ENCODE data around the gene GMDS.

GMDS gene

GRCh38 chr6:1841136-1841535 is 404.3 kb downstream of the GMDS start:
- DNase-seq (ENCODE audit: insufficient read length), result no peak
- no peak for FAIRE-seq
- TF ChIP-seq TAF1 (IDR thresholded peaks at IDR 0.05; ENCODE audit: borderline replicate concordance, low read depth, low read length), result no peak
- TF ChIP-seq POLR2AphosphoS5 (IDR thresholded peaks at IDR 0.05; ENCODE audit: low read depth, low read length), result no peak
- no peak for TF ChIP-seq POLR2A (IDR thresholded peaks at IDR 0.05; ENCODE audit: low read depth, low read length)

DNA sequence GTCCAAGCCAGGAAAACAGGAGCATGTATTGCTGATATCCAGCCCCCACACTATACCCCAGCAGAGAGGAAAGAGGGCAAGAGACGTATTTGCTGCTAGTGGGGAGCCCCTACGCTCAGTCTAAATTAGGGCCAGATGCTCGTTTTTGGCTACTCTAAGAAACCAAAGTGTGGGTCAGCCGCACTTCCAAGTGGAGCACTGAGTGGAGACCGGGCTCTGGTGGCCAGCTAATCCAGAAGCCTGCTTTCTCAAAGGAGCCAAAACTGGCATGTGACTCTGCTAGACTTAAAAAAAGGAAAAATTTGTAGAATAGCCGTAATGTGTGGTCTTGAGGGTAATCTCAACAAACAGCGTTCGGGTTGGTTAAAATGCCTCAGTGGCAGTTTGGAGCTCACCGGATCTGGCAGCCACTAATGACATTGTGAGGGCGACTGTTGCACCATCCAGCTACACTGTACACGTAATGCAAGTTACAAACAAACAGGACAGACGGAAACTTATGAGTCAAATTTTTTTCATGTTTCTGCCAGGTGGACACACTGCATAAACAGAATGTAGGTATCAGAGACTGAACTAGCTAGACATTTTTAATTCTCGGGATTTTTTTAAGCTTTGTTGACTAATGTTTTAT is 404.8 kb downstream of the GMDS start:
- TF ChIP-seq POLR2A (IDR thresholded peaks at IDR 0.05; ENCODE audit: low read depth, low read length) (no peak), TAF1 (IDR thresholded peaks at IDR 0.05; ENCODE audit: borderline replicate concordance, low read depth, low read length) (no peak)
- FAIRE-seq (no peak), DNase-seq (ENCODE audit: insufficient read length) (no peak)

- DNase-seq (ENCODE audit: insufficient read length) (no peak), FAIRE-seq (no peak)
- no peak for TF ChIP-seq TAF1 (IDR thresholded peaks at IDR 0.05; ENCODE audit: borderline replicate concordance, low read depth, low read length)
- TF ChIP-seq POLR2AphosphoS5 (IDR thresholded peaks at IDR 0.05; ENCODE audit: low read depth, low read length), result no peak
- no peak for TF ChIP-seq POLR2A (IDR thresholded peaks at IDR 0.05; ENCODE audit: low read depth, low read length)
Observed at GRCh38 chr6:1839361-1839760, 406.0 kb downstream of the GMDS start.

- TF ChIP-seq TAF1 (IDR thresholded peaks at IDR 0.05; ENCODE audit: borderline replicate concordance, low read depth, low read length) (no peak), POLR2A (IDR thresholded peaks at IDR 0.05; ENCODE audit: low read depth, low read length) (no peak), POLR2AphosphoS5 (IDR thresholded peaks at IDR 0.05; ENCODE audit: low read depth, low read length) (no peak)
- FAIRE-seq (no peak), DNase-seq (ENCODE audit: insufficient read length) (no peak)
Observed at GRCh38 chr6:1838604-1839213, 406.7 kb downstream of the GMDS start.

GRCh38 chr6:1837826-1838225 is 407.6 kb downstream of the GMDS start:
- no peak for TF ChIP-seq POLR2AphosphoS5 (IDR thresholded peaks at IDR 0.05; ENCODE audit: low read depth, low read length)
- TF ChIP-seq TAF1 (IDR thresholded peaks at IDR 0.05; ENCODE audit: borderline replicate concordance, low read depth, low read length), result no peak
- TF ChIP-seq POLR2A (IDR thresholded peaks at IDR 0.05; ENCODE audit: low read depth, low read length), result no peak
- DNase-seq (ENCODE audit: insufficient read length) (no peak), FAIRE-seq (no peak)

- FAIRE-seq, result no peak
- no peak for DNase-seq (ENCODE audit: insufficient read length)
- no peak for TF ChIP-seq POLR2AphosphoS5 (IDR thresholded peaks at IDR 0.05; ENCODE audit: low read depth, low read length)
- no peak for TF ChIP-seq POLR2A (IDR thresholded peaks at IDR 0.05; ENCODE audit: low read depth, low read length)
- no peak for TF ChIP-seq TAF1 (IDR thresholded peaks at IDR 0.05; ENCODE audit: borderline replicate concordance, low read depth, low read length)
Observed at GRCh38 chr6:1836690-1837089, 408.7 kb downstream of the GMDS start.

- TF ChIP-seq TAF1 (IDR thresholded peaks at IDR 0.05; ENCODE audit: borderline replicate concordance, low read depth, low read length), result no peak
- no peak for TF ChIP-seq POLR2AphosphoS5 (IDR thresholded peaks at IDR 0.05; ENCODE audit: low read depth, low read length)
- TF ChIP-seq POLR2A (IDR thresholded peaks at IDR 0.05; ENCODE audit: low read depth, low read length), result no peak
- no peak for DNase-seq (ENCODE audit: insufficient read length)
- FAIRE-seq, result no peak
Observed at GRCh38 chr6:1834646-1835516, 410.5 kb downstream of the GMDS start.

GRCh38 chr6:1834207-1834606 is 411.2 kb downstream of the GMDS start:
- no peak for FAIRE-seq
- TF ChIP-seq POLR2A (IDR thresholded peaks at IDR 0.05; ENCODE audit: low read depth, low read length), result no peak
- TF ChIP-seq POLR2AphosphoS5 (IDR thresholded peaks at IDR 0.05; ENCODE audit: low read depth, low read length), result no peak
- TF ChIP-seq TAF1 (IDR thresholded peaks at IDR 0.05; ENCODE audit: borderline replicate concordance, low read depth, low read length), result no peak
- no peak for DNase-seq (ENCODE audit: insufficient read length)

GRCh38 chr6:1832844-1833787 is 412.3 kb downstream of the GMDS start:
- no peak for FAIRE-seq

DNA sequence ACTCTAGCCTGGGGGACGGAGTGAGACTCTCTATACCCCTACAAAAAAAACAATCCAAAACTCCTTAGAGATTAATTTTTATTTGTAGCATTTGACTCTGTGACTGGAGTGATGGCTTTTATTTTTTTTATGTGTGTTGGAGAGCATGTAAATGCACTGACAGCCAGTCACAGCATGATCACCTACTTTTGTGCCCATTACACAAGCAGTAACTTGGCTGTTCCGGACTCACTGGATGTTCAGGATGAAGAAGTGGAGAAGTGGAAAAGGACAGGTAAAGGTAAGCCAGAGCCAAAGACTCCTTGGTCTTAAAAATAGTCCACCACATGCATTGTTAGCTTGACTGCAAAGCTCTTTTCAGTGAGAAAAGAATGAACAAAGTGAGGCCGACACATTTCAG is 413.0 kb downstream of the GMDS start:
- FAIRE-seq (no peak), DNase-seq (ENCODE audit: insufficient read length) (no peak)
- no peak for TF ChIP-seq POLR2A (IDR thresholded peaks at IDR 0.05; ENCODE audit: low read depth, low read length)
- TF ChIP-seq TAF1 (IDR thresholded peaks at IDR 0.05; ENCODE audit: borderline replicate concordance, low read depth, low read length), result no peak
- no peak for TF ChIP-seq POLR2AphosphoS5 (IDR thresholded peaks at IDR 0.05; ENCODE audit: low read depth, low read length)

More at GRCh38 chr6:1832844-1833787, 412.3 kb downstream of the GMDS start:
- DNase-seq (ENCODE audit: insufficient read length), result no peak
- TF ChIP-seq TAF1 (IDR thresholded peaks at IDR 0.05; ENCODE audit: borderline replicate concordance, low read depth, low read length) (no peak), POLR2A (IDR thresholded peaks at IDR 0.05; ENCODE audit: low read depth, low read length) (no peak), POLR2AphosphoS5 (IDR thresholded peaks at IDR 0.05; ENCODE audit: low read depth, low read length) (no peak)

Data from GM12892 (cell line).